ENCODE results near the gene CASP8AP2. TPM values are rescaled to one million over a fixed set of nuclear protein-coding genes. Genes with fewer than 3 reads are reported as not detected.

Gene CASP8AP2
- total and polyA plus RNA-seq, 9 of the 15 experiments (the other 6 are each of a cell fraction or from before 2014, with no cell fraction given), result 10.6 to 30.0 (median 19.1) TPM

- ChIA-PET POLR2A (no interaction called here), CTCF (ENCODE audit: low intra/inter-chr PET ratio) (no interaction called here)
- ATAC-seq, result no peak
- H3K27ac ChIP-seq (ENCODE audit: extremely low read depth, low read depth, low read length), result no peak overlapping the region
- H3K4me3 ChIP-seq, result no peak overlapping the region
- in situ Hi-C loops (cut with MboI) (no loop called here), intact Hi-C loops (cut with micrococcal nuclease) (no loop called here)
- no peak overlapping the region for H3K9ac ChIP-seq (ENCODE audit: insufficient read depth in 1 of 2, low read depth in 2 of 2, low read length in 2 of 2)
- WGBS (ENCODE audit: insufficient coverage, low coverage, missing lambda C conversion rate), result 92% methylated on average over 1 of the region's 1 CpG
- no peaks in the 10 kb centered on the region; a peak in 1 of 5 replicates for H3K4me1 ChIP-seq (replicated peaks in 1 of 2; ENCODE audit: control insufficient read depth in 2 of 2, insufficient read depth in 2 of 2, low read length in 2 of 2)
- no peak overlapping the region for H2AFZ ChIP-seq (ENCODE audit: low read depth, low read length)
- BruUV-seq (replicated peaks), result no TSS peak
- no peak for FAIRE-seq
- H3K9me3 ChIP-seq (replicated peaks; ENCODE audit: control insufficient read depth, insufficient read depth, low read depth, low read length), result no peaks in the 10 kb centered on the region
- no peaks in the 10 kb centered on the region; the same call in 1 of the 2 replicates for H4K20me1 ChIP-seq (replicated peaks; ENCODE audit: control insufficient read depth, insufficient read depth, low read length)
- peaks cover 90% of the 10 kb centered on the region for H3K36me3 ChIP-seq (ENCODE audit: control insufficient read depth, insufficient read depth, low read length)
- H3K79me2 ChIP-seq (ENCODE audit: control insufficient read depth, insufficient read depth, low read length), result peaks cover 10% of the 10 kb centered on the region; the same call in 2 of the 3 replicates
- H3K4me2 ChIP-seq (ENCODE audit: insufficient read depth, low read length), result no peak overlapping the region
- H3K9me1 ChIP-seq (ENCODE audit: control insufficient read depth, insufficient read depth, low read length), result no peaks in the 10 kb centered on the region
- DNase-seq (ENCODE audit: extremely low read depth in 1 of 4, low spot score in 3 of 4), result no peak
- no peak for TF ChIP-seq KAT7 (CRISPR knock-in tag; IDR thresholded peaks at IDR 0.05; ENCODE audit: borderline replicate concordance)
- no peak for TF ChIP-seq ZNF655 (CRISPR knock-in tag; IDR thresholded peaks at IDR 0.05)
- no peak for TF ChIP-seq ZC3H4 (CRISPR knock-in tag; IDR thresholded peaks at IDR 0.05; ENCODE audit: borderline replicate concordance)
- TF ChIP-seq MTA1 (IDR thresholded peaks at IDR 0.05; ENCODE audit: borderline replicate concordance), result no peak
- no peak for TF ChIP-seq TARDBP (IDR thresholded peaks at IDR 0.05)
- TF ChIP-seq, protein P1, sequence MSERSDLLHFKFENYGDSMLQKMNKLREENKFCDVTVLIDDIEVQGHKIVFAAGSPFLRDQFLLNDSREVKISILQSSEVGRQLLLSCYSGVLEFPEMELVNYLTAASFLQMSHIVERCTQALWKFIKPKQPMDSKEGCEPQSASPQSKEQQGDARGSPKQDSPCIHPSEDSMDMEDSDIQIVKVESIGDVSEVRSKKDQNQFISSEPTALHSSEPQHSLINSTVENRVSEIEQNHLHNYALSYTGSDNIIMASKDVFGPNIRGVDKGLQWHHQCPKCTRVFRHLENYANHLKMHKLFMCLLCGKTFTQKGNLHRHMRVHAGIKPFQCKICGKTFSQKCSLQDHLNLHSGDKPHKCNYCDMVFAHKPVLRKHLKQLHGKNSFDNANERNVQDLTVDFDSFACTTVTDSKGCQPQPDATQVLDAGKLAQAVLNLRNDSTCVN (CRISPR knock-in tag; IDR thresholded peaks at IDR 0.05), result no peak
- no peak for TF ChIP-seq SRSF9 (IDR thresholded peaks at IDR 0.05; ENCODE audit: borderline replicate concordance, low read depth, low read length)
- no peaks in the 10 kb centered on the region for H3K27me3 ChIP-seq (ENCODE audit: control insufficient read depth in 2 of 2, insufficient read depth in 2 of 2, low read length in 2 of 2)
Measured at GRCh38 chr6:89789980-89790379, 39.7 kb upstream of the CASP8AP2 start.

Measured in K562 (cell line).